Kidney epithelial cell (primary cell): Measurements from ENCODE around the gene IL19. TPM values are rescaled to one million over a fixed set of nuclear protein-coding genes. Genes with fewer than 3 reads are reported as not detected.

Experiments
- DNase-seq: peaks from one replicate; pipeline ENCODE4 v3.0.0-alpha.2; 2010; ENCODE audit warnings: low read depth
- H3K27me3 ChIP-seq: 2 replicates; pipeline ENCODE4 v1.6.0; 2011; ENCODE audit warnings: low read length; ENCODE audit not compliant: control insufficient read depth, insufficient read depth
- H3K36me3 ChIP-seq: 2 replicates; pipeline ENCODE4 v1.5.1; 2011; ENCODE audit warnings: low read length; ENCODE audit not compliant: control insufficient read depth, insufficient read depth
- H3K4me3 ChIP-seq: 2 replicates; pipeline ENCODE4 v1.5.1; 2011; ENCODE audit warnings: low read depth, mild to moderate bottlenecking, control low read depth, low read length
- CTCF ChIP-seq: IDR thresholded peaks from 2 replicates; pipeline ENCODE4 v1.5.1; 2011; ENCODE audit warnings: mild to moderate bottlenecking, moderate library complexity, low read length, control low read depth, inconsistent platforms; ENCODE audit not compliant: insufficient read depth, poor library complexity, severe bottlenecking
- total RNA-seq: library from RNA; depleted of rRNA; stranded (reverse); fragments of >200 nt; gene quantifications from 2 replicates; pipeline ENCODE4 v1.2.3, GENCODE V29; 2015

Gene IL19
- total RNA-seq, 1 donor from 2014 or later = not detected

DNA sequence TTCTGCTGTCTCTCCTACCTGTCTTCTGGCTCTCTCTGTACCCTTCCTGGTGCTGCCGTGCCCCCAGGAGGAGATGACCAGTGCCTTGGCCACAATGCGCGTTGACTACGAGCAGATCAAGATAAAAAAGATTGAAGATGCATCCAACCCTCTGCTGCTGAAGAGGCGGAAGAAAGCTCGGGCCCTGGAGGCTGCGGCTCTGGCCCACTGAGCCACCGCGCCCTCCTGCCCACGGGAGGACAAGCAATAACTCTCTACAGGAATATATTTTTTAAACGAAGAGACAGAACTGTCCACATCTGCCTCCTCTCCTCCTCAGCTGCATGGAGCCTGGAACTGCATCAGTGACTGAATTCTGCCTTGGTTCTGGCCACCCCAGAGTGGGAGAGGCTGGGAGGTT lies 38.1 kb upstream of the IL19 start:
- H3K27me3 ChIP-seq = no peaks in the 10 kb centered on the region
- H3K36me3 ChIP-seq = peaks cover 1% of the 10 kb centered on the region
- no peak for TF ChIP-seq CTCF
- no peak overlapping the region for H3K4me3 ChIP-seq
- no peak for DNase-seq

GRCh38 chr1:206732992-206733391 lies 37.6 kb upstream of the IL19 start:
- peaks cover 1% of the 10 kb centered on the region for H3K36me3 ChIP-seq
- no peak overlapping the region for H3K4me3 ChIP-seq
- DNase-seq = no peak
- no peaks in the 10 kb centered on the region for H3K27me3 ChIP-seq
- no peak for TF ChIP-seq CTCF

GRCh38 chr1:206734499-206735142 lies 36.0 kb upstream of the IL19 start:
- Histone ChIP-seq H3K36me3 (no peaks in the 10 kb centered on the region), H3K4me3 (no peak overlapping the region), H3K27me3 (no peaks in the 10 kb centered on the region)
- TF ChIP-seq CTCF = peak; percentile 91
- no peak for DNase-seq

GRCh38 chr1:206735553-206736031 lies 35.0 kb upstream of the IL19 start:
- Histone ChIP-seq H3K27me3 (no peaks in the 10 kb centered on the region), H3K36me3 (no peaks in the 10 kb centered on the region), H3K4me3 (no peak overlapping the region)
- TF ChIP-seq CTCF = no peak
- DNase-seq = no peak

GRCh38 chr1:206736878-206737728 lies 33.5 kb upstream of the IL19 start:
- Histone ChIP-seq H3K4me3 (no peak overlapping the region), H3K36me3 (no peaks in the 10 kb centered on the region), H3K27me3 (no peaks in the 10 kb centered on the region)
- TF ChIP-seq CTCF = no peak
- no peak for DNase-seq

DNA sequence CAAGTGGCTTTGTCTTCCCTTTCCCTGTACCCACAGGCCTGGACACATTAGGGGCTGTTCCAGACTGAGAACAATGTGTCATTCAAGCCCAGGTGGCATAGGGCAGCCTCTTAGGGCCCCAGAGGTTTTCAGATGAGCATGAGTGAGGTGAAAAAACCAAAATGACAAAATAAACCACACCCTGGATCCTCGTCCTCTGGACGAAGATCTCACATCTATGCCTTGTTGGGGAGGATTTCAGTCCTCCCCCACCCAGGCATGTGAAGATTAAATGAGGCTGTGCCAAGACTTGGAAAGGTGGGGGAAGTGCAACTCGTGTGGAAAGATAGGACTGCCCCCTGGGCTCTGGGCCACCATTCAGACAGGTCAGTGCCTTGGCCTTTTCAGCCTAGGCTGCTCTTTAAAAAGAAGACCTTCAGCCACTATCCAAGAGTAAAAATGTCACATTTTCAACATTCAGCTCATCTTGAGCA lies 32.8 kb upstream of the IL19 start:
- no peak for TF ChIP-seq CTCF
- Histone ChIP-seq H3K36me3 (no peaks in the 10 kb centered on the region), H3K4me3 (no peak overlapping the region), H3K27me3 (no peaks in the 10 kb centered on the region)
- no peak for DNase-seq
